RWPE2 (cell line): Measurements from ENCODE around the gene CD38.
"Not testable (repeated sequence)": the region's sequence is repeated elsewhere in the genome, so short reads cannot be mapped to it uniquely, and the experiment has no call there.

Experiments used
- ATAC-seq: fragments of 200-7000 bp; cut with Tn5 transposase; 3 replicates; pipeline ENCODE4 v1.9.1; 2021; ENCODE audit warnings: low read depth
- DNase-seq: peaks from one replicate; pipeline ENCODE4 v3.0.0-alpha.2; 2020; ENCODE audit warnings: low spot score
- H3K27ac ChIP-seq: fragments of 450-650 bp; 2 replicates; pipeline ENCODE4 v1.5.1; 2017; ENCODE audit warnings: mild to moderate bottlenecking; ENCODE audit not compliant: poor library complexity, severe bottlenecking
- H3K27me3 ChIP-seq: fragments of 250-450 bp; sonication (Bioruptor Pico); 2 replicates; pipeline ENCODE4 v1.5.1; 2021; ENCODE audit warnings: mild to moderate bottlenecking, moderate library complexity; ENCODE audit not compliant: insufficient read depth, poor library complexity, severe bottlenecking
- H3K36me3 ChIP-seq: fragments of 250-450 bp; sonication (Bioruptor Pico); 2 replicates; pipeline ENCODE4 v1.5.1; 2020; ENCODE audit warnings: low read depth, mild to moderate bottlenecking, moderate library complexity
- H3K4me1 ChIP-seq: fragments of 250-450 bp; sonication (Bioruptor Pico); 2 replicates; pipeline ENCODE4 v1.5.1; 2021; ENCODE audit warnings: mild to moderate bottlenecking, moderate library complexity; ENCODE audit not compliant: insufficient read depth, poor library complexity, severe bottlenecking
- H3K4me3 ChIP-seq: fragments of 250-450 bp; sonication (Bioruptor Pico); 2 replicates; pipeline ENCODE4 v1.5.1; 2021; ENCODE audit warnings: mild to moderate bottlenecking, moderate library complexity; ENCODE audit not compliant: severe bottlenecking
- H3K9me3 ChIP-seq: fragments of 250-450 bp; sonication (Bioruptor Pico); 2 replicates; pipeline ENCODE4 v1.5.1; 2021; ENCODE audit warnings: mild to moderate bottlenecking, moderate library complexity; ENCODE audit not compliant: severe bottlenecking
- CTCF ChIP-seq: fragments of 450-650 bp; IDR thresholded peaks from one replicate; pipeline ENCODE4 v1.5.1; 2017; ENCODE audit warnings: mild to moderate bottlenecking, moderate library complexity; ENCODE audit not compliant: poor library complexity, severe bottlenecking

Gene CD38

GRCh38 chr4:15778289-15779241, at the start of gene CD38:
Gene CD38 (plus strand): TSS chr4:15778328. CDS start chr4:15778415, 87 bp downstream.
- no peaks in the 10 kb centered on the region for H3K4me1 ChIP-seq
- H3K4me3 ChIP-seq: peak within 1 kb of the TSS; percentile 11
- no peaks in the 10 kb centered on the region for H3K36me3 ChIP-seq
- TF ChIP-seq CTCF: no peak
- ATAC-seq: peak; percentile 43
- no peaks in the 10 kb centered on the region for H3K9me3 ChIP-seq
- no peak within 1 kb of the TSS for H3K27ac ChIP-seq
- no peak for DNase-seq
- H3K27me3 ChIP-seq: peaks cover 29% of the 10 kb centered on the region

GRCh38 chr4:15729910-15730533, 48.1 kb upstream of the CD38 start:
- ATAC-seq (peak; percentile 42; the same call in 1 of the 3 replicates), DNase-seq (no peak)
- no peak overlapping the region for H3K27ac ChIP-seq
- no peaks in the 10 kb centered on the region for H3K9me3 ChIP-seq
- no peaks in the 10 kb centered on the region for H3K4me1 ChIP-seq
- peak; percentile 94 for TF ChIP-seq CTCF
- H3K27me3 ChIP-seq: no peaks in the 10 kb centered on the region
- H3K4me3 ChIP-seq: no peak overlapping the region
- H3K36me3 ChIP-seq: no peaks in the 10 kb centered on the region

GRCh38 chr4:15733061-15733460, 45.1 kb upstream of the CD38 start:
- H3K27ac ChIP-seq, H3K9me3 ChIP-seq, H3K36me3 ChIP-seq, DNase-seq, H3K4me3 ChIP-seq, H3K27me3 ChIP-seq, H3K4me1 ChIP-seq, ATAC-seq: not testable (repeated sequence)

- DNase-seq: no peak
- no peaks in the 10 kb centered on the region for H3K36me3 ChIP-seq
- H3K4me1 ChIP-seq: no peaks in the 10 kb centered on the region
- no peak for ATAC-seq
- H3K9me3 ChIP-seq: no peaks in the 10 kb centered on the region
- no peak for TF ChIP-seq CTCF
- no peaks in the 10 kb centered on the region for H3K27me3 ChIP-seq
- no peak overlapping the region for H3K27ac ChIP-seq
- H3K4me3 ChIP-seq: no peak overlapping the region
Observed at GRCh38 chr4:15735536-15735935, 42.6 kb upstream of the CD38 start.

GRCh38 chr4:15736514-15737050, 41.5 kb upstream of the CD38 start:
- no peak for DNase-seq
- Histone ChIP-seq H3K4me3 (no peak overlapping the region), H3K36me3 (no peaks in the 10 kb centered on the region), H3K4me1 (no peaks in the 10 kb centered on the region), H3K9me3 (no peaks in the 10 kb centered on the region), H3K27me3 (no peaks in the 10 kb centered on the region), H3K27ac (no peak overlapping the region)
- ATAC-seq: no peak
- no peak for TF ChIP-seq CTCF
